Left lung (tissue), 10 donors: ENCODE results near the gene SSR2. TPM values are rescaled to one million over a fixed set of nuclear protein-coding genes. Genes with fewer than 3 reads are reported as not detected.

Source experiments
- ATAC-seq: fragments of 200-7000 bp; cut with Tn5 transposase; one replicate; pipeline ENCODE4 v1.9.1; 2020; ENCODE audit warnings: moderate library complexity
- DNase-seq, 4 donors: peaks; one replicate each; pipeline ENCODE4 v3.0.0-alpha.2; 2013 to 2020
- H3K27ac ChIP-seq, 2 donors: fragments of 200-600 bp; sonication (generic) in 1 of 2; one replicate each; pipeline versions ENCODE4 v1.5.0 to v1.8.0; 2020 to 2021
- H3K27me3 ChIP-seq, 2 donors: fragments of 200-600 bp; sonication (generic) in 1 of 2; one replicate each; pipeline versions ENCODE4 v1.5.0 to v1.8.0; 2020 to 2021
- H3K36me3 ChIP-seq, 2 donors: fragments of 200-600 bp; sonication (generic) in 1 of 2; one replicate each; pipeline versions ENCODE4 v1.5.0 to v1.8.0; 2020 to 2021
- H3K4me1 ChIP-seq, 2 donors: fragments of 200-600 bp; one replicate each; pipeline ENCODE4 v1.8.0; 2021
- H3K4me3 ChIP-seq, 2 donors: fragments of 200-600 bp; sonication (generic) in 1 of 2; one replicate each; pipeline versions ENCODE4 v1.5.0 to v1.8.0; 2020 to 2021; ENCODE audit warnings: mild to moderate bottlenecking in 1 of 2
- H3K9me3 ChIP-seq, 2 donors: fragments of 200-600 bp; sonication (generic) in 1 of 2; one replicate each; pipeline versions ENCODE4 v1.5.0 to v1.8.0; 2020 to 2021
- intact Hi-C, 2 donors: fragments of 100-400 bp; cut with DNase I; formaldehyde crosslinking; loops; one replicate each; pipeline versions ENCODE4 v1.11.2 to v1.14.2; 2022
- polyA plus RNA-seq, 6 donors: library from polyadenylated mRNA; unstranded; fragments of 120-200 nt; gene quantifications; one replicate each; pipeline ENCODE4 v1.2.1, GENCODE V29; 2013; ENCODE audit not compliant: insufficient read length in 6 of 6
- total RNA-seq, 2 donors: library from RNA; stranded (reverse); fragmentation: NEBNext Ultra II Directional; extraction: Animal tissue kit (Norgen Biotek cat#: 25700); gene quantifications; one replicate each; pipeline ENCODE4 v1.2.1, GENCODE V29; 2021
- TF ChIP-seq, protein P1 (sequence below), 2 donors: fragments of 200-600 bp; sonication (generic) in 1 of 2; IDR thresholded peaks; one replicate each; pipeline versions ENCODE4 v1.5.0 to v1.8.0; 2021; ENCODE audit warnings: antibody characterized with exemption in 2 of 2
- donor health status: DM: no; HTN: yes; CAD: no.
- donor health status: DM: no; HTN: no; CAD: no.

Gene SSR2
- total and polyA plus RNA-seq, 8 donors = 284 to 529 (median 505) TPM

DNA sequence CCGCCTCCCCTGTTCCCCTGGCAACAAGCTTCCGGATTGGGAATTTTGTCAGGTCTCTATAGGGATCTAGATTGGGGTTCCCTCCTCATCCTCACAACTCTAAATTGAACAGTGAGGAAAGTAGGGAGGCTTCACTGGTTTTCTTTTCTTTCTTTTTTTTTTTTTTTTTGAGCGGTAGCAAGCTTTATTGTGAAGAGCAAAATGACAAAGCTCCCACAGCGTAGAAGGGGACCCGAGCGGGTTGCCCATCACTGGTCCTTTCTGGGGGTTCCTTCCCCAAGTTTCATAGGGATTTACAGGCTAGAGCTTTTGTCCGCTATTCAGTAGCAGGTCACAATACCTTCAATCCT, 52.7 kb downstream of the SSR2 start:
- peaks cover 0 to 79% of the 10 kb centered on the region in 2 donors for H3K36me3 ChIP-seq
- H3K27me3 ChIP-seq = no peaks in the 10 kb centered on the region
- H3K4me3 ChIP-seq = peak overlapping the region in 1 of 2 donors; percentile 25
- TF ChIP-seq, protein P1, sequence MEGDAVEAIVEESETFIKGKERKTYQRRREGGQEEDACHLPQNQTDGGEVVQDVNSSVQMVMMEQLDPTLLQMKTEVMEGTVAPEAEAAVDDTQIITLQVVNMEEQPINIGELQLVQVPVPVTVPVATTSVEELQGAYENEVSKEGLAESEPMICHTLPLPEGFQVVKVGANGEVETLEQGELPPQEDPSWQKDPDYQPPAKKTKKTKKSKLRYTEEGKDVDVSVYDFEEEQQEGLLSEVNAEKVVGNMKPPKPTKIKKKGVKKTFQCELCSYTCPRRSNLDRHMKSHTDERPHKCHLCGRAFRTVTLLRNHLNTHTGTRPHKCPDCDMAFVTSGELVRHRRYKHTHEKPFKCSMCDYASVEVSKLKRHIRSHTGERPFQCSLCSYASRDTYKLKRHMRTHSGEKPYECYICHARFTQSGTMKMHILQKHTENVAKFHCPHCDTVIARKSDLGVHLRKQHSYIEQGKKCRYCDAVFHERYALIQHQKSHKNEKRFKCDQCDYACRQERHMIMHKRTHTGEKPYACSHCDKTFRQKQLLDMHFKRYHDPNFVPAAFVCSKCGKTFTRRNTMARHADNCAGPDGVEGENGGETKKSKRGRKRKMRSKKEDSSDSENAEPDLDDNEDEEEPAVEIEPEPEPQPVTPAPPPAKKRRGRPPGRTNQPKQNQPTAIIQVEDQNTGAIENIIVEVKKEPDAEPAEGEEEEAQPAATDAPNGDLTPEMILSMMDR (IDR thresholded peaks at IDR 0.05) = no peak
- ATAC-seq (no peak), DNase-seq (no peak)
- no peaks in the 10 kb centered on the region for H3K9me3 ChIP-seq
- H3K4me1 ChIP-seq = peaks cover 63 to 93% of the 10 kb centered on the region in 2 donors
- intact Hi-C loops = no loop called here
- H3K27ac ChIP-seq = peak overlapping the region; percentile 71 to 96

DNA sequence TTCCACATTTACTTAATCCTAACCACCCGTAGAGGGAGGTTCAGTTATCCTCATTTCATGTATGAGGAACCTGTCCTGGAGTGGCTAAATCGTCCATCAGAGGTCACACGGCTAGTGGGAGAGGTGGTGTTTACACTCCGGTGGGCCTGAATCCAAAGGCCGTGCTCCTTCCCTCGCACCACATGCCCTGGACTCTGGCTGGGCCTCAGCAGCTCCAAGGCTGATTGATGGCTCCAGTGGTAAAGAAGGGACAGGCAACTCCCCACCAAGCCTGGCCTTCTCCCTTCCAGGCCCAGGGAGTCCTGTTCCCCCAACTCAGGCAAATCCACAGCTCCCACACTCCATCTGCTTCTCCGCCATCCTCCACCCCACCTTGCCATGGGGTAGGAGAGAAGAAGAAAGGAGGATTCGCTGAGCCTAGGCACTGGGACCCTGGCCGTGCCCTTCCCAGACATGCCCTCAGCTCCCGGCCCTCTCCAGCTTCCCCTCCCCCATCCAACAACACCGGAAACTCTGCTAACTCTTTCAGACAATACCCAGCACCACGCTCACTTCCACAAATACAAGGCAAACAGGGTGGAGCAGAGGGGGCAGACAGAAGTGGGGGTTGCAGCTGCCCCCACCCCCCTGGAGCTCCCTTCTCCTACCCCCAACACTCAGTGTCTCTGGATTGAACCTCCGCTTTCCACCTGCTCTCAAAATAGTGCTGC, 53.3 kb downstream of the SSR2 start:
- TF ChIP-seq, protein P1 (IDR thresholded peaks at IDR 0.05) = no peak
- Histone ChIP-seq H3K36me3 (peaks cover 0 to 81% of the 10 kb centered on the region in 2 donors), H3K27me3 (no peaks in the 10 kb centered on the region), H3K27ac (peak overlapping the region; percentile 71 to 96), H3K4me3 (peak overlapping the region in 1 of 2 donors; percentile 25), H3K9me3 (no peaks in the 10 kb centered on the region), H3K4me1 (peaks cover 64 to 93% of the 10 kb centered on the region in 2 donors)
- intact Hi-C loops = no loop called here
- DNase-seq = no peak
- peak; percentile 16 for ATAC-seq

DNA sequence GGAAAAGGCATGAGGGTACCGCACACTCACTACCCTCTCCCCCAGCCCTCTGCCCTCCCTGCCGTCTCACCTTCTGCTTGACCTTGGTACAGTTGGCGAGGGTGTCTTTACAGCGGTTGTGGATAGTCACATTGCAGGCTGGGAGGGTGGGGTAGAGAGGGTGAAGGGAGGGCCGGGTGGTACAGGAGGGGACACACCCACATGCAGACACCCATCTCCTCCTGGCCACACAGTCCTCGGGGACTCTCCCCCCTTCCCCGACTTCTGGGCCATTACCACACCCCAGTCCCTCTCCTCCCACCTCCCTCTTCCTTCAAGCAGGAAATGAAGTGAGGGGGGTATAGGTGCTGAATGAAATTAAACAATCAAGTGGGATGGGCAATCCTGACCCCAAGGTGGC, 54.0 kb downstream of the SSR2 start:
- Histone ChIP-seq H3K36me3 (peaks cover 0 to 85% of the 10 kb centered on the region in 2 donors), H3K4me3 (peak overlapping the region in 1 of 2 donors; percentile 25), H3K27ac (peak overlapping the region; percentile 71 to 96), H3K27me3 (no peaks in the 10 kb centered on the region), H3K9me3 (no peaks in the 10 kb centered on the region), H3K4me1 (peaks cover 64 to 93% of the 10 kb centered on the region in 2 donors)
- TF ChIP-seq, protein P1 (IDR thresholded peaks at IDR 0.05) = no peak
- intact Hi-C loops = no loop called here
- no peak for ATAC-seq
- DNase-seq = no peak

DNA sequence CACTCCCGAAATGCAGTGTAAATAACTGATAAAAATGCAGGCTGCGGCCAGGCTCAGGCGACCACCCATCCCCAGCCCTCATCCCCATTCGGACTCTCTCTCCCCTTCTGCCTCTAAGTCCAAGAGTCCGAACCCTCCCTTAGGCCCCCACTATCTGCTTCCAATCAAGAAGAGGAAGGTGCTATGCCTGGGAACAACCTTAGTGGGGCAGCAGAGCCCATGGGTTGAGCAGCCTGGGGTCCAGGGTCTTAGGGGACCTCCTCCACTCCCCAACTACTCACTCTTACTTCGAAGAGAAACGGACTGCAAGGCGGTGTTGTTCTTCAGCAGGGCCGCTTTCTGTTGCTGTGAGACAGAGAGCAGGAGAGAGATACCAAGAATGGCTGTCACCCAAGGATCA, 54.6 kb downstream of the SSR2 start:
- Histone ChIP-seq H3K27me3 (no peaks in the 10 kb centered on the region), H3K4me1 (peaks cover 60 to 93% of the 10 kb centered on the region in 2 donors), H3K9me3 (no peaks in the 10 kb centered on the region), H3K27ac (peak overlapping the region; percentile 71 to 96), H3K36me3 (peaks cover 0 to 91% of the 10 kb centered on the region in 2 donors), H3K4me3 (no peak overlapping the region)
- no peak for ATAC-seq
- TF ChIP-seq, protein P1 (IDR thresholded peaks at IDR 0.05) = no peak
- no peak for DNase-seq
- intact Hi-C loops = no loop called here

DNA sequence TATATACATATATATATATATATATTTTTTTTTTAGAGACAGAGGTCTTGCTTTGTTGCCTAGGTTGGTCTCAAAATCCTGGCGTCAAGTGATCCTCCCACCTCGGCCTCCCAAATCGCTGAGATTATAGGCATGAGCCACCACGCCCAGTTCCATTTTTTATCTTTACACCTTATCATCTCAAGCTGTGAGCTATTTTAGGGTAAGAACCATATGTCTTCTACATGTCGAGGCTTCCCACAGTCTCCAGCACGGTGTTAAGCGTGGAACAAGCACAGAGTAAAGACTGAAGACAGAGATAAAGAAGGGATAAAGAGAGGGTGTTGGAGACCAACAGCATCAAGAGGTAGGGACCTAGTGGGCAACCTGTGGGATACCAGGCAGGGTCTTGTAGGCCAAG, 56.6 kb downstream of the SSR2 start:
- ATAC-seq (no peak), DNase-seq (no peak)
- no peak overlapping the region for H3K4me3 ChIP-seq
- TF ChIP-seq, protein P1 (IDR thresholded peaks at IDR 0.05) = no peak
- no peaks in the 10 kb centered on the region for H3K9me3 ChIP-seq
- peaks cover 7 to 100% of the 10 kb centered on the region in 2 donors for H3K36me3 ChIP-seq
- H3K27ac ChIP-seq = peak overlapping the region in 1 of 2 donors; percentile 96
- H3K4me1 ChIP-seq = peaks cover 41 to 88% of the 10 kb centered on the region in 2 donors
- H3K27me3 ChIP-seq = no peaks in the 10 kb centered on the region
- intact Hi-C loops = no loop called here
